Ectodermal cell (in vitro differentiated cells): ENCODE measurements around the gene KCNK7.

Experiments
- H3K27ac ChIP-seq: 2 replicates; pipeline ENCODE4 v1.7.0; 2013; ENCODE audit warnings: mild to moderate bottlenecking, low read depth, low read length; ENCODE audit not compliant: insufficient read depth, poor library complexity, severe bottlenecking
- H3K27me3 ChIP-seq: 2 replicates; pipeline ENCODE4 v1.7.0; 2013; ENCODE audit warnings: mild to moderate bottlenecking, low read length; ENCODE audit not compliant: insufficient read depth, control insufficient read depth, poor library complexity, severe bottlenecking
- H3K36me3 ChIP-seq: one replicate; pipeline ENCODE4 v1.7.0; 2013; ENCODE audit warnings: low read length; ENCODE audit not compliant: control insufficient read depth, insufficient read depth
- H3K4me1 ChIP-seq: one replicate; pipeline ENCODE4 v1.7.0; 2013; ENCODE audit warnings: low read length; ENCODE audit not compliant: control insufficient read depth, insufficient read depth
- H3K4me3 ChIP-seq: 2 replicates; pipeline ENCODE4 v1.7.0; 2013; ENCODE audit warnings: low read depth, low read length, control low read depth; ENCODE audit not compliant: insufficient read depth
- H3K9me3 ChIP-seq: 2 replicates; pipeline ENCODE4 v1.7.0; 2013; ENCODE audit warnings: mild to moderate bottlenecking, low read length, moderate library complexity; ENCODE audit not compliant: control insufficient read depth
- WGBS, 2 experiments: methylation state at CpG; one replicate each; pipeline ENCODE4 v1.1.7; 2013; ENCODE audit warnings: missing lambda C conversion rate in 2 of 2; 5-methylcytosine and 5-hydroxymethylcytosine counted together

The KCNK7 gene

GRCh38 chr11:65588199-65589054 is 7.2 kb downstream of the KCNK7 start:
- Histone ChIP-seq H3K27ac (no peak overlapping the region), H3K4me1 (peaks cover 28% of the 10 kb centered on the region), H3K4me3 (no peak overlapping the region), H3K27me3 (peaks cover 67% of the 10 kb centered on the region), H3K36me3 (no peaks in the 10 kb centered on the region), H3K9me3 (no peaks in the 10 kb centered on the region)
- WGBS, 2 experiments = 72% methylated on average over 13 of the region's 13 CpGs

- Histone ChIP-seq H3K36me3 (no peaks in the 10 kb centered on the region), H3K27ac (no peak overlapping the region), H3K27me3 (peaks cover 61% of the 10 kb centered on the region), H3K4me1 (peaks cover 28% of the 10 kb centered on the region), H3K4me3 (no peak overlapping the region), H3K9me3 (no peaks in the 10 kb centered on the region)
- 45 to 53% methylated on average over 2 of the region's 2 CpGs for WGBS, 2 experiments
These were observed 8.9 kb downstream of the KCNK7 start for GRCh38 chr11:65586676-65587075.

GRCh38 chr11:65586247-65586630 is 9.4 kb downstream of the KCNK7 start:
- Histone ChIP-seq H3K27me3 (peaks cover 56% of the 10 kb centered on the region), H3K4me3 (no peak overlapping the region), H3K4me1 (peaks cover 25% of the 10 kb centered on the region), H3K9me3 (no peaks in the 10 kb centered on the region), H3K27ac (no peak overlapping the region), H3K36me3 (no peaks in the 10 kb centered on the region)
- 89 to 91% methylated on average over 4 of the region's 4 CpGs for WGBS, 2 experiments

- WGBS, 2 experiments = 68 to 69% methylated on average over 51 of the region's 51 CpGs
- Histone ChIP-seq H3K36me3 (no peaks in the 10 kb centered on the region), H3K4me3 (no peak overlapping the region), H3K9me3 (no peaks in the 10 kb centered on the region), H3K27me3 (peaks cover 50% of the 10 kb centered on the region), H3K4me1 (peaks cover 23% of the 10 kb centered on the region), H3K27ac (no peak overlapping the region)
These were observed 10.0 kb downstream of the KCNK7 start for GRCh38 chr11:65585396-65586246.

GRCh38 chr11:65584723-65585171 is 10.9 kb downstream of the KCNK7 start:
- 45 to 50% methylated on average over 46 of the region's 46 CpGs for WGBS, 2 experiments
- H3K4me1 ChIP-seq = peaks cover 23% of the 10 kb centered on the region
- H3K27ac ChIP-seq = no peak overlapping the region
- no peaks in the 10 kb centered on the region for H3K9me3 ChIP-seq
- peak overlapping the region; percentile 13 for H3K4me3 ChIP-seq
- H3K27me3 ChIP-seq = peaks cover 43% of the 10 kb centered on the region
- H3K36me3 ChIP-seq = no peaks in the 10 kb centered on the region

- no peak overlapping the region for H3K27ac ChIP-seq
- H3K27me3 ChIP-seq = peaks cover 43% of the 10 kb centered on the region
- no peaks in the 10 kb centered on the region for H3K9me3 ChIP-seq
- H3K4me3 ChIP-seq = no peak overlapping the region
- H3K4me1 ChIP-seq = peaks cover 23% of the 10 kb centered on the region
- no peaks in the 10 kb centered on the region for H3K36me3 ChIP-seq
- WGBS, 2 experiments = 90 to 91% methylated on average over 8 of the region's 8 CpGs
These were observed 11.5 kb downstream of the KCNK7 start for GRCh38 chr11:65584106-65584505.

GRCh38 chr11:65583589-65583988 is 12.0 kb downstream of the KCNK7 start:
- H3K4me3 ChIP-seq = no peak overlapping the region
- no peaks in the 10 kb centered on the region for H3K36me3 ChIP-seq
- H3K9me3 ChIP-seq = no peaks in the 10 kb centered on the region
- WGBS, 2 experiments = 93 to 94% methylated on average over 10 of the region's 10 CpGs
- H3K27me3 ChIP-seq = peaks cover 43% of the 10 kb centered on the region
- no peak overlapping the region for H3K27ac ChIP-seq
- H3K4me1 ChIP-seq = peaks cover 23% of the 10 kb centered on the region

GRCh38 chr11:65581928-65582327 is 13.7 kb downstream of the KCNK7 start:
- Histone ChIP-seq H3K36me3 (no peaks in the 10 kb centered on the region), H3K27ac (no peak overlapping the region), H3K4me1 (peaks cover 11% of the 10 kb centered on the region), H3K4me3 (no peak overlapping the region), H3K27me3 (peaks cover 46% of the 10 kb centered on the region), H3K9me3 (no peaks in the 10 kb centered on the region)
- 89 to 94% methylated on average over 3 of the region's 3 CpGs for WGBS, 2 experiments

GRCh38 chr11:65580756-65581155 is 14.8 kb downstream of the KCNK7 start:
- peaks cover 50% of the 10 kb centered on the region for H3K27me3 ChIP-seq
- no peaks in the 10 kb centered on the region for H3K9me3 ChIP-seq
- H3K4me1 ChIP-seq = peaks cover 6% of the 10 kb centered on the region
- 92 to 93% methylated on average over 7 to 8 of the region's 8 CpGs for WGBS, 2 experiments
- no peak overlapping the region for H3K27ac ChIP-seq
- no peak overlapping the region for H3K4me3 ChIP-seq
- H3K36me3 ChIP-seq = no peaks in the 10 kb centered on the region

GRCh38 chr11:65580031-65580692 is 15.4 kb downstream of the KCNK7 start:
- H3K4me3 ChIP-seq = no peak overlapping the region
- H3K27ac ChIP-seq = no peak overlapping the region
- 93 to 94% methylated on average over 19 of the region's 19 CpGs for WGBS, 2 experiments
- peaks cover 50% of the 10 kb centered on the region for H3K27me3 ChIP-seq
- H3K36me3 ChIP-seq = no peaks in the 10 kb centered on the region
- H3K9me3 ChIP-seq = no peaks in the 10 kb centered on the region
- H3K4me1 ChIP-seq = peaks cover 6% of the 10 kb centered on the region
